ENCODE measurements around the gene NAT10.
A peak's percentile ranks its signal among the peaks of the same experiment; 100 is the strongest.

Gene NAT10

DNA sequence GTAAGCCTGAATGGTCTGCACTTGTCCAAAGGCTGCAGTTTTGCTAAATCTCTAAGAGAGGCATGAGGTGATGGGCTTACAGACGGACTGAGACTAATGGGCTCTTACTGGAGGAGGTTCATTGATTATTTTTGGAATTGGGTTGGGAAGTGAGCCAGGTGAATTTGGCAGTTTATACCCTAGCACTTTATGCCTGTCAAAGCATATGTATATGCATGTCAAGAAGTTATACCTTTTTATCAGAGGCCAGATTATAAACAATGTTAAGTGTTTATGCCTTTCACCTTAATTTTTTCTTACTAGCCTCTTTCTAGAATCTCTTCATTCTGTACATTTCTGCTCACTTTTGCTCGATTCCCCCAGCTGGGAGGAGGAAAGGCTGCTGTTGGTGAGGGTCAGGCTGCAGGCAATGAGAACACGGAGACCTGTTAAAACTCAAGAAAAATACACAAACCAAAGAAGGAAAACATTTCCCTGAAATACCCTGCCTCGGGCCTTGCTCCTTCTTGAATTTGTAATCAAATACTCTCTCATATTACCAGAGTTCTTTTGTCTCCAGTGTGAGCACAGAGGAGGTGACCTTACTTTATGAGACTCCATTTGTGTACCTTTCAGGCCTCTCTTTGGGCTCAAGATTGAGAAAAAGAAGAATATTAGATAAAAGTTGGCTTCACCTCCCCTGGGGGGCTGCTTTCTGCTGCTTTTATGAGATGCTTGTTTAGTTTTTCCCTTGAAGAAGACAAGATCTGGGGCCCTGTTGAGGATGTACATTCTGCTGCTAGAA lies 19.6 kb downstream of the NAT10 start:
- H3K27ac ChIP-seq, result no peak overlapping the region
- H3K9me3 ChIP-seq (replicated peaks in 1 of 11), result peaks cover 0 to 15% (median 3%) of the 10 kb centered on the region in 11 experiments; a peak in 7 of 22 replicates
- no peak overlapping the region for H3K9ac ChIP-seq
- no peaks in the 10 kb centered on the region for H3K27me3 ChIP-seq
- no peak overlapping the region for H3K4me3 ChIP-seq
- H3K36me3 ChIP-seq, result peaks cover 93 to 100% (median 100%) of the 10 kb centered on the region in 11 experiments
- H3K4me1 ChIP-seq, result peaks cover 0 to 8% (median 0%) of the 10 kb centered on the region in 10 experiments; a peak in 5 of 20 replicates
- TF ChIP-seq Cebpa-rat (IDR thresholded peaks at IDR 0.05), result no peak
- H4K20me1 ChIP-seq, result peaks cover 0 to 68% (median 28%) of the 10 kb centered on the region in 11 experiments; a peak in 13 of 22 replicates
- H3K4me2 ChIP-seq, result no peak overlapping the region

DNA sequence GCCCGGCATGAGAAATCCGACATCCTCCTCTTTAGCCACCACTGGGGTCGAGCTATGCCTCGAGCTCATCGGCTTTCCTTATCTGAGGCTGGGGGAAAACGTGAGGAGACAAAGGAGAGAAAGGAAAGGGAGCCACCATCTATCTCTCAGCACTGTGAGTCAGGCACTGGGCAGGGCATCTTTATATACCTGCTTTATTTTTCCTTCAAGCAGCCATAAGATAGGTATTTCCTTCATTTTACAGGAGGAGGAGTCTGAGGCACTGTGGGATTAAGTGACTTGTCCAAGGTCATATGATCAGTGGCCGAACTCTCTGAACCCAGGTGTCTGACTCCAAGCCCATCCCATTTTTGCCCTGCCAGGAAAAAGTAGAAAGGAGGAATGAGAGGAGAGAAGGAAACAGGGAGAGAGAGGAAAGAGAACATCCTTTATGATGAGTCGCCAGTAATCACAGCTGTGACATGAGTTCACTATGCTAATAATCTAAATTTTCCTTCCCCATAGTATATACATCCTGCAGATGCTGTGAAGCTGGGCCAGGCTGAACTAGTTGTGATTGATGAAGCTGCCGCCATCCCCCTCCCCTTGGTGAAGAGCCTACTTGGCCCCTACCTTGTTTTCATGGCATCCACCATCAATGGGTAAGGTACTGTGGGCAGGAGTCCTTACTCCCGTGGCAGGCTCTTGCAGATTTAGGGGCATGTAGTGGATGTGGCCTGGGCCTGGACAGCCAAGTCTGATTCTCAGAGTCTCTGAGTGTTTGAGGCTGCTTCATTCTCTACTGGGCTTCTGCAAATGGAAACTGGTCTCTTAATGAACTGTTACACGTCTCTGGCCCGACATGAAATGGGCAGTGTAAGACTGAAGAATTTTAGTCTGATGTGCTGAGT lies 21.8 kb downstream of the NAT10 start:
- Histone ChIP-seq H3K4me3 (no peak overlapping the region), H3K9ac (0 out of 22 replicates have a peak overlapping the region, but pooled peaks of 1 of the 11 experiments have one; percentile 21), H3K27me3 (no peaks in the 10 kb centered on the region), H3K4me1 (peaks cover 0 to 8% (median 0%) of the 10 kb centered on the region in 10 experiments; a peak in 5 of 20 replicates), H3K36me3 (peaks cover 95 to 100% (median 100%) of the 10 kb centered on the region in 11 experiments), H4K20me1 (peaks cover 0 to 60% (median 18%) of the 10 kb centered on the region in 11 experiments; a peak in 12 of 22 replicates), H3K9me3 (replicated peaks in 1 of 11) (peaks cover 0 to 15% (median 3%) of the 10 kb centered on the region in 11 experiments; a peak in 7 of 22 replicates), H3K27ac (no peak overlapping the region), H3K4me2 (no peak overlapping the region)
- no peak for TF ChIP-seq Cebpa-rat (IDR thresholded peaks at IDR 0.05)

DNA sequence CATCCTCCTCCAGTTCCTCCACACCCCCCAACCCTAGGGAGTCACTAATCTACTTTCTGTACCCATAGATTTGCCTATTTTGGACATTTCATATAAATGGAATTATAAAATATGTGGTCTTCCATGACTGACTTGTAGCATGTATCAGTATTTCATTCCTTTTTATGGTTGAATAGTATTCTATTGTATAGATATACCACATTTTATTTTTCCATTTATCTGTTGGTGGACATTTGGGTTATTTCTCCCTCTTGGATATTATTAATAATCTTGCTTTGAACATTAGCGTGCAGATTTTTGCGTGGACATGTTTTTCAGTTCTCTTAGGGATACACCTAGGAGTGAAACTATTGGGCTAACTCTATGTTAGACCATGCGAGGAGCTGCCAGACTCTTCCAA lies 23.4 kb downstream of the NAT10 start:
- Histone ChIP-seq H3K4me2 (no peak overlapping the region), H3K4me1 (peaks cover 0 to 8% (median 0%) of the 10 kb centered on the region in 10 experiments; a peak in 5 of 20 replicates), H3K9ac (no peak overlapping the region), H4K20me1 (peaks cover 0 to 50% (median 13%) of the 10 kb centered on the region in 11 experiments; a peak in 10 of 22 replicates), H3K9me3 (replicated peaks in 1 of 11) (peaks cover 0 to 15% (median 3%) of the 10 kb centered on the region in 11 experiments; a peak in 7 of 22 replicates), H3K27ac (no peak overlapping the region), H3K27me3 (no peaks in the 10 kb centered on the region), H3K36me3 (peaks cover 94 to 100% (median 100%) of the 10 kb centered on the region in 11 experiments), H3K4me3 (no peak overlapping the region)
- no peak for TF ChIP-seq Cebpa-rat (IDR thresholded peaks at IDR 0.05)

DNA sequence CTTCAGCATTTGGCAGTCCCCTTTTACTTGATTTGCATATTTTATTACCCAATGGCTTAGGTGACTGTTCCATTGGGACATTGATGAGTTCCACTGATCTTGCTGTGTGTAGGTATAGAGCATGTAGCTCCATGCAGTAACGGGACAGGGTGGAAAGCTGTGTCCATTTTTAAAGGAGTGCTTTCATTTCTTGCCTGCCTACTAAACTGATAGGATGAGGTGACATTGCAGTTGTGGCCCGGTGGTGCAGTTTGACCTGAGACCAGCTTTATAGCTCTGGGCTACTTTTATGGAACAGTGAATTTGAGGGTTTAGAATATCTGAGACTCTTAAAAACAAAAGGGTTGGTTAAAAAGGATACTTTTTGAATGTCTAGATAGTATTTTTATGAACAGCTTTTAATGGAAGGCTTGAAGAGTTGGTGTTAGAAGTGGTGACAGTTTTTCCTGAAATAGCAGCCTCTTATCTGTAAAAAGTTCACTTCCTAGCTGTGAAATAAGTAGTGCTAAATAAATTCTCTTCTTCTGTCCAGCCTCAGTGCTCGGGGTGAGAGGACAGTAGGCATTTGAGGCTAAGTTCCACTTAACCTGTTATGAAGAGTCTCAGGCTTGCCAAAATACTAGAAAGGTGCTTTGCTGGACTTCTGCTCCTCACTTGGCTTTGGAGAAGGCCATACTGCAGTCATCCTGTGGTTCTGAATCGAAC lies 27.0 kb downstream of the NAT10 start:
- Histone ChIP-seq H3K9ac (no peak overlapping the region), H3K4me3 (no peak overlapping the region), H3K27ac (no peak overlapping the region), H4K20me1 (peaks cover 0 to 32% (median 7%) of the 10 kb centered on the region in 11 experiments; a peak in 11 of 22 replicates), H3K4me1 (peaks cover 0 to 3% (median 0%) of the 10 kb centered on the region in 10 experiments; a peak in 5 of 20 replicates), H3K4me2 (no peak overlapping the region), H3K9me3 (replicated peaks in 1 of 11) (peaks cover 0 to 15% (median 3%) of the 10 kb centered on the region in 11 experiments; a peak in 7 of 22 replicates), H3K36me3 (peaks cover 94 to 100% (median 100%) of the 10 kb centered on the region in 11 experiments), H3K27me3 (no peaks in the 10 kb centered on the region)
- no peak for TF ChIP-seq Cebpa-rat (IDR thresholded peaks at IDR 0.05)

DNA sequence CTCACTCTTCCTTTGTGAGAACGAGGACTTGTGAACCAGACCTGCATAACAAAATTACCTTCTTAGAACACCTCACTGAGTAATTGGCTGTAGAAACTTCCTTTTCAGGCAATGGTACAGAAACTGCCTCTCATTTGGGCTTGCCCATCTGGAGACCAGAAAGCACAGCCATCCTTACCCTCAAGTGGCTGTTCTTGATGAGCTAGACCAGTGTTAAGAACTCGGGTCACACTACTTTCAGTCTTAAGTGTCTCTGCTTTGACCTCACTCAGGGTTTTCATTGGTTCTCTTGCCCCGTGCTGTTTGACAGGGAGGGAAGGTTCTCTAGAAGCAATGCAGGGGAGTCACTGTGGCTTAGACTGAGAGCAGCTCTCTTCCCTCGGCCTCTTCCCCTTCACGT lies 29.3 kb downstream of the NAT10 start:
- H3K9me3 ChIP-seq (replicated peaks in 1 of 11), result no peaks in the 10 kb centered on the region
- H3K4me3 ChIP-seq, result no peak overlapping the region
- 0 out of 22 replicates have a peak overlapping the region, but pooled peaks of 1 of the 11 experiments have one; percentile 2 for H3K9ac ChIP-seq
- TF ChIP-seq Cebpa-rat (IDR thresholded peaks at IDR 0.05), result no peak
- no peak overlapping the region for H3K27ac ChIP-seq
- H3K27me3 ChIP-seq, result no peaks in the 10 kb centered on the region
- no peaks in the 10 kb centered on the region for H3K4me1 ChIP-seq
- peaks cover 0 to 54% (median 17%) of the 10 kb centered on the region in 11 experiments; a peak in 14 of 22 replicates for H4K20me1 ChIP-seq
- no peak overlapping the region for H3K4me2 ChIP-seq
- peaks cover 97 to 100% (median 100%) of the 10 kb centered on the region in 11 experiments for H3K36me3 ChIP-seq

DNA sequence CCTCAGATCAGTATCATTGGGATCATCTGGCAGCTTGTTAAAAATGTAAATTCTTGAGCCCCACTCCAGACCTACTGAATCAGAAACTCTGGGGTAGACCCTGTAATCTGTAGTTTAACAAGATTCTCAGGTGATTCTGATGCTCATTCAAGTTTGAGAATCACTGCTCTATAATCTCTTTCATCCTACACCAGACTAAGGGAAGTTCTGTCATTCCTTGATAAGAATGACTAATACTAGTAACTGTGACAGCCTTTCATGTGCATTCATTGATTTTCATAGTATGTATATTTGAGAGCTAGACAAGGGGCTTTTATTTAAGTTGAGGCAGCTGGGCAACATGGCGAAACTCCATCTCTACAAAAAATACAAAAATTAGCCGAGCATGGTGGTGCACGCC lies 30.0 kb downstream of the NAT10 start:
- Histone ChIP-seq H3K36me3 (peaks cover 97 to 100% (median 100%) of the 10 kb centered on the region in 11 experiments), H3K27me3 (no peaks in the 10 kb centered on the region), H4K20me1 (peaks cover 0 to 54% (median 19%) of the 10 kb centered on the region in 11 experiments; a peak in 14 of 22 replicates), H3K4me2 (no peak overlapping the region), H3K4me3 (no peak overlapping the region), H3K27ac (no peak overlapping the region), H3K9me3 (replicated peaks in 1 of 11) (no peaks in the 10 kb centered on the region), H3K9ac (no peak overlapping the region), H3K4me1 (no peaks in the 10 kb centered on the region)
- TF ChIP-seq Cebpa-rat (IDR thresholded peaks at IDR 0.05), result no peak

DNA sequence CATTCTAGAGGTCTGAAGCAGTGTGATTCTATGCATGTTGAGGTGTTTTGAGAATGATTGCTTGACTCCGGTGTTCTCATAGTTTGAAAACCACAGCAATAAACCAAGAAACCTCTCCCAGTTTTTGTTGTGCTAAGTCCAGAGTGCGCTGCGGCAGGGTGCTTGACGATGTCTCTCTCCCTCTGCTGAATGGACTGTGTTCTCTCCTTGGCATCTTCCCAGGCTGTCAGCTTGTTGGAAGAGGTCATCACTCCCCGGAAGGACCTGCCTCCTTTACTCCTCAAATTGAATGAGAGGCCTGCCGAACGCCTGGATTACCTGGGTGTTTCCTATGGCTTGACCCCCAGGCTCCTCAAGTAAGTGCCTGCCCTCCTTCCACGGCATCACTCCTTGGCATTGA lies 31.0 kb downstream of the NAT10 start:
- H3K4me2 ChIP-seq, result no peak overlapping the region
- no peaks in the 10 kb centered on the region for H3K9me3 ChIP-seq (replicated peaks in 1 of 11)
- no peaks in the 10 kb centered on the region for H3K27me3 ChIP-seq
- H3K4me3 ChIP-seq, result no peak overlapping the region
- H3K27ac ChIP-seq, result no peak overlapping the region
- TF ChIP-seq Cebpa-rat (IDR thresholded peaks at IDR 0.05), result no peak
- peaks cover 97 to 100% (median 100%) of the 10 kb centered on the region in 11 experiments for H3K36me3 ChIP-seq
- H4K20me1 ChIP-seq, result peaks cover 0 to 51% (median 13%) of the 10 kb centered on the region in 11 experiments; a peak in 13 of 22 replicates
- H3K9ac ChIP-seq, result no peak overlapping the region
- H3K4me1 ChIP-seq, result no peaks in the 10 kb centered on the region

DNA sequence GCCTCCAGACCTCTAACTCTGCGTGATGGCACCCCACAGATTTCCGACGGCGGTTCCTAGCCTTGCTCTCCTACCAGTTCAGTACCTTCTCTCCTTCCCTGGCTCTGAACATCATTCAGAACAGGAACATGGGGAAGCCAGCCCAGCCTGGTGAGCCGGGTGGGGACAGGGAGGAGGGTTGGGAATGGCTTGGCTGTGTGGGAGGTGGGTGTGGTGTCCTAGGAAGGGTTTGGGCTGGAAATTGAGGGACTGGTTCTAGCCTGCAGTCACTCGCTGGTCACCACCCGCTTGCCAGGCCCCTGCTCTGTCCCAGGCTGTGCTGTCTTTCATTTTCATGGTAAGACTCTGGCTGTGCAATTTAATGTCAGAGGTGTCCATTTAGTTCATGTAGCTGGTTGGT lies 33.9 kb downstream of the NAT10 start:
- H3K9ac ChIP-seq, result no peak overlapping the region
- H3K4me3 ChIP-seq, result no peak overlapping the region
- peaks cover 100% of the 10 kb centered on the region in 11 experiments for H3K36me3 ChIP-seq
- H3K4me1 ChIP-seq, result peaks cover 0 to 16% (median 1%) of the 10 kb centered on the region in 10 experiments; a peak in 14 of 20 replicates
- peaks cover 0 to 46% (median 13%) of the 10 kb centered on the region in 11 experiments; a peak in 13 of 22 replicates for H4K20me1 ChIP-seq
- no peak overlapping the region for H3K4me2 ChIP-seq
- H3K27ac ChIP-seq, result no peak overlapping the region
- H3K27me3 ChIP-seq, result no peaks in the 10 kb centered on the region
- no peak for TF ChIP-seq Cebpa-rat (IDR thresholded peaks at IDR 0.05)
- H3K9me3 ChIP-seq (replicated peaks in 1 of 11), result no peaks in the 10 kb centered on the region
